Motor neuron (in vitro differentiated cells): ENCODE results near the gene CAPZB. TPM values are rescaled to one million over a fixed set of nuclear protein-coding genes. Genes with fewer than 3 reads are reported as not detected.

Experiments used
- ATAC-seq, 8 experiments: fragments of 200-7000 bp; cut with Tn5 transposase; replicated peaks in 6 of 8; 2 replicates each; pipeline ENCODE4 v1.8.0; 2021; ENCODE audit warnings: mild to moderate bottlenecking in 8 of 8, moderate library complexity in 8 of 8
- H3K27ac ChIP-seq, 2 donors: fragments of 250-450 bp; sonication (Bioruptor Pico); 2 replicates each; pipeline ENCODE4 v1.9.0; 2021; ENCODE audit warnings: antibody characterized with exemption in 2 of 2, mild to moderate bottlenecking in 2 of 2, moderate library complexity in 1 of 2
- H3K4me1 ChIP-seq, 2 donors: fragments of 250-450 bp; sonication (Bioruptor Pico); replicated peaks in 1 of 2; 2 replicates each; pipeline ENCODE4 v1.6.1; 2021; ENCODE audit warnings: antibody characterized with exemption in 2 of 2, mild to moderate bottlenecking in 2 of 2, moderate library complexity in 1 of 2
- H3K4me3 ChIP-seq, 5 donors: fragments of 250-450 bp; sonication (Bioruptor Pico); 2 replicates each; pipeline ENCODE4 v1.9.0; 2021; ENCODE audit warnings: antibody characterized with exemption in 5 of 5, mild to moderate bottlenecking in 5 of 5, moderate library complexity in 4 of 5
- WGBS, 10 experiments: fragments of 450-650 bp; shearing (Covaris generic); methylation state at CpG; one replicate each; pipeline ENCODE4 v1.0.0; 2022; 5-methylcytosine and 5-hydroxymethylcytosine counted together
- in situ Hi-C, 9 experiments: fragments of 400-800 bp; cut with MboI; loops; one replicate each; pipeline ENCODE4 v1.15.0; 2021; ENCODE audit warnings: low sequenced_read_pairs in 9 of 9, low pct_unique_long_range_greater_than_20kb in 2 of 9; ENCODE audit not compliant: unreplicated experiment in 9 of 9
- total RNA-seq, 8 experiments: library from RNA; unstranded; fragments of 300-600 nt; gene quantifications; 2 replicates each; pipeline versions ENCODE4 v1.2.3 to v1.2.4, GENCODE V29; 2022

Gene CAPZB
- total RNA-seq, 8 experiments from 2014 or later: 82.4 to 216 (median 123) TPM

GRCh38 chr1:19476450-19477190 lies 8.7 kb downstream of the CAPZB start:
- H3K4me1 ChIP-seq: peaks cover 4 to 11% of the 10 kb centered on the region in 2 donors
- in situ Hi-C loops: no loop called here
- no peak for ATAC-seq
- H3K27ac ChIP-seq: no peak overlapping the region
- 90 to 100% (median 97%) methylated on average over 1 to 12 of the region's 12 CpGs; no CpG with 5 or more reads in 2 of the 10 experiments for WGBS, 10 experiments
- H3K4me3 ChIP-seq: no peak overlapping the region

- peak in 1 of 8 experiments; percentile 12 for ATAC-seq
- in situ Hi-C loops: no loop called here
- WGBS, 10 experiments: 81 to 100% (median 93%) methylated on average over 1 to 11 of the region's 11 CpGs; no CpG with 5 or more reads in 4 of the 10 experiments
These were observed 10.0 kb downstream of the CAPZB start for GRCh38 chr1:19475296-19475695.

GRCh38 chr1:19472174-19472573 lies 13.2 kb downstream of the CAPZB start:
- no peak overlapping the region for H3K27ac ChIP-seq
- WGBS, 10 experiments: 63 to 100% (median 93%) methylated on average over 1 to 5 of the region's 5 CpGs; no CpG with 5 or more reads in 3 of the 10 experiments
- peaks cover 14 to 28% of the 10 kb centered on the region in 2 donors for H3K4me1 ChIP-seq
- in situ Hi-C loops: no loop called here
- H3K4me3 ChIP-seq: no peak overlapping the region
- ATAC-seq: no peak

More at GRCh38 chr1:19475296-19475695, 10.0 kb downstream of the CAPZB start:
- Histone ChIP-seq H3K4me1 (peaks cover 4 to 18% of the 10 kb centered on the region in 2 donors), H3K4me3 (no peak overlapping the region), H3K27ac (no peak overlapping the region)

GRCh38 chr1:19469004-19469403 lies 16.3 kb downstream of the CAPZB start:
- Histone ChIP-seq H3K4me3 (no peak overlapping the region), H3K27ac (no peak overlapping the region), H3K4me1 (peaks cover 14 to 28% of the 10 kb centered on the region in 2 donors)
- WGBS, 10 experiments: 64 to 100% (median 85%) methylated on average over 1 to 7 of the region's 7 CpGs; no CpG with 5 or more reads in 2 of the 10 experiments
- in situ Hi-C loops: no loop called here
- ATAC-seq: no peak

GRCh38 chr1:19468397-19468956 lies 16.9 kb downstream of the CAPZB start:
- ATAC-seq: peak in 5 of 8 experiments; percentile 26 to 76 (median 35)
- H3K27ac ChIP-seq: no peak overlapping the region

GRCh38 chr1:19467199-19468187 lies 17.8 kb downstream of the CAPZB start:
- in situ Hi-C loops: no loop called here
- Histone ChIP-seq H3K27ac (no peak overlapping the region), H3K4me3 (no peak overlapping the region), H3K4me1 (peaks cover 18 to 38% of the 10 kb centered on the region in 2 donors)
- 25 to 100% (median 80%) methylated on average over 1 to 11 of the region's 14 CpGs; no CpG with 5 or more reads in 1 of the 10 experiments for WGBS, 10 experiments
- ATAC-seq: peak in 1 of 8 experiments; percentile 7

More at GRCh38 chr1:19468397-19468956, 16.9 kb downstream of the CAPZB start:
- in situ Hi-C loops: no loop called here
- 40 to 100% (median 75%) methylated on average over 1 to 11 of the region's 15 CpGs; no CpG with 5 or more reads in 1 of the 10 experiments for WGBS, 10 experiments
- no peak overlapping the region for H3K4me3 ChIP-seq
- peaks cover 14 to 28% of the 10 kb centered on the region in 2 donors for H3K4me1 ChIP-seq

- no peak overlapping the region for H3K27ac ChIP-seq
- H3K4me1 ChIP-seq: peaks cover 19 to 38% of the 10 kb centered on the region in 2 donors
- WGBS, 10 experiments: 44 to 100% (median 72%) methylated on average over 1 to 8 of the region's 9 CpGs; no CpG with 5 or more reads in 2 of the 10 experiments
- in situ Hi-C loops: no loop called here
- ATAC-seq: no peak
- H3K4me3 ChIP-seq: no peak overlapping the region
These were observed 19.2 kb downstream of the CAPZB start for GRCh38 chr1:19466112-19466561.

GRCh38 chr1:19465650-19466049 lies 19.7 kb downstream of the CAPZB start:
- peaks cover 21 to 37% of the 10 kb centered on the region in 2 donors for H3K4me1 ChIP-seq
- H3K27ac ChIP-seq: no peak overlapping the region
- in situ Hi-C loops: no loop called here
- no peak for ATAC-seq
- H3K4me3 ChIP-seq: no peak overlapping the region
- 60 to 96% (median 93%) methylated on average over 1 to 4 of the region's 4 CpGs; no CpG with 5 or more reads in 3 of the 10 experiments for WGBS, 10 experiments

GRCh38 chr1:19465123-19465522 lies 20.2 kb downstream of the CAPZB start:
- peak in 2 of 8 experiments; percentile 19 to 37 for ATAC-seq
- 21 to 100% (median 86%) methylated on average over 1 to 2 of the region's 2 CpGs; no CpG with 5 or more reads in 4 of the 10 experiments for WGBS, 10 experiments
- Histone ChIP-seq H3K4me1 (peaks cover 21 to 33% of the 10 kb centered on the region in 2 donors), H3K4me3 (no peak overlapping the region), H3K27ac (no peak overlapping the region)
- in situ Hi-C loops: no loop called here

- Histone ChIP-seq H3K4me1 (peaks cover 18 to 30% of the 10 kb centered on the region in 2 donors), H3K4me3 (no peak overlapping the region), H3K27ac (no peak overlapping the region)
- ATAC-seq: no peak
- in situ Hi-C loops: no loop called here
- WGBS, 10 experiments: 79 to 100% (median 95%) methylated on average over 2 to 4 of the region's 4 CpGs; no CpG with 5 or more reads in 2 of the 10 experiments
These were observed 20.6 kb downstream of the CAPZB start for GRCh38 chr1:19464696-19465095.

- Histone ChIP-seq H3K27ac (no peak overlapping the region), H3K4me3 (no peak overlapping the region), H3K4me1 (peaks cover 9 to 19% of the 10 kb centered on the region in 2 donors)
- in situ Hi-C loops: no loop called here
- no peak for ATAC-seq
These were observed 21.9 kb downstream of the CAPZB start for GRCh38 chr1:19463504-19463803.

- H3K4me3 ChIP-seq: no peak overlapping the region
- H3K27ac ChIP-seq: no peak overlapping the region
- peaks cover 9 to 15% of the 10 kb centered on the region in 2 donors for H3K4me1 ChIP-seq
- no peak for ATAC-seq
- 38 to 100% (median 65%) methylated on average over 2 to 10 of the region's 10 CpGs for WGBS, 10 experiments
- in situ Hi-C loops: no loop called here
These were observed 22.4 kb downstream of the CAPZB start for GRCh38 chr1:19462781-19463503.
